ENCODE data around the gene SLC9A3.
A peak's percentile ranks its signal among the peaks of the same experiment; 100 is the strongest.

SLC9A3 gene

GRCh38 chr5:494667-495255 lies 29.5 kb downstream of the SLC9A3 start:
- H3K4me3 ChIP-seq = no peak overlapping the region
- no peak overlapping the region for H3K9ac ChIP-seq
- peaks cover 4 to 27% (median 17%) of the 10 kb centered on the region in 10 experiments; a peak in 18 of 20 replicates for H3K4me1 ChIP-seq
- H3K36me3 ChIP-seq = no peaks in the 10 kb centered on the region
- no peaks in the 10 kb centered on the region for H3K9me3 ChIP-seq (replicated peaks in 1 of 11)
- H3K4me2 ChIP-seq = peak overlapping the region in 4 of 11 experiments; percentile 1 to 30 (median 20); a peak in 1 of 22 replicates
- no peak for TF ChIP-seq Cebpa-rat (IDR thresholded peaks at IDR 0.05)
- H3K27me3 ChIP-seq = peaks cover 14 to 74% (median 32%) of the 10 kb centered on the region in 11 experiments; a peak in 21 of 22 replicates
- peaks cover 0 to 58% (median 0%) of the 10 kb centered on the region in 11 experiments; a peak in 8 of 22 replicates for H4K20me1 ChIP-seq
- no peak overlapping the region for H3K27ac ChIP-seq

- Histone ChIP-seq H3K27ac (no peak overlapping the region), H3K4me2 (peak overlapping the region in 4 of 11 experiments; percentile 10 to 30 (median 26); a peak in 4 of 22 replicates), H3K4me1 (peaks cover 0 to 17% (median 8%) of the 10 kb centered on the region in 10 experiments; a peak in 9 of 20 replicates), H3K9me3 (replicated peaks in 1 of 11) (no peaks in the 10 kb centered on the region), H3K4me3 (no peak overlapping the region), H3K9ac (no peak overlapping the region), H3K27me3 (peaks cover 14 to 72% (median 28%) of the 10 kb centered on the region in 11 experiments; a peak in 21 of 22 replicates), H3K36me3 (no peaks in the 10 kb centered on the region), H4K20me1 (peaks cover 0 to 58% (median 0%) of the 10 kb centered on the region in 11 experiments; a peak in 7 of 22 replicates)
- TF ChIP-seq Cebpa-rat (IDR thresholded peaks at IDR 0.05) = no peak
Observed at GRCh38 chr5:493758-494157, 30.5 kb downstream of the SLC9A3 start.

DNA sequence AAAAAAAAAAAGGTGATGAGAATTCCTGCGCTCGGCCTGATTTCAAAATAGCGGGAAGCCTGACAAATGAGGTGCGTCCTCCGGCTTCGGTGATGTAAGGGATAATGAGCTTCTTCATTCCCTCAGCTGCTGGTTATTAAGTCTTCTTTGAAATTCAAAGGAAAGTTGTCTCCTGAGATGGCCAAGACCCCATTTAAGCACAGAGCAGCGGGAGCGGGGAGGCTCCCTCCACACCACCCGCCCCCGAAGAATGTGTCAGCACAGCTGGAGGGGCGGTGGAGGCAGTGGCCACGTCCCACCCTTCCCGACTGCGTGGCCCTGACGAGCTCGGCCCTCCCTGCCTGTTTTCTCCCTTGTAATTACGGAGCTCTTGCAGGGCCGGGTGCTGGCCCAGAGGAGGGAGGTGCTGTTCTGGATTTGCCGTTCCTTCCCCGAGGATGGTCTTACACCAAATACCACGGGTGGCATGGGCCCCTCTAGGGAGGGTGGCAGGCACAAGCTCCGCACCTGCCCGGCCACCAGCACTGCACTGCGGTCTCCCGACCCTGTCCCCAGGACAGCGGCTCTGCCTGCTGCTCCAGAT lies 31.0 kb downstream of the SLC9A3 start:
- Histone ChIP-seq H3K9ac (no peak overlapping the region), H3K36me3 (no peaks in the 10 kb centered on the region), H3K4me1 (peaks cover 0 to 16% (median 8%) of the 10 kb centered on the region in 10 experiments; a peak in 8 of 20 replicates), H3K4me2 (peak overlapping the region in 2 of 11 experiments; percentile 10 to 21; a peak in 2 of 22 replicates), H3K4me3 (no peak overlapping the region), H4K20me1 (peaks cover 0 to 55% (median 0%) of the 10 kb centered on the region in 11 experiments; a peak in 6 of 22 replicates), H3K27ac (no peak overlapping the region), H3K9me3 (replicated peaks in 1 of 11) (no peaks in the 10 kb centered on the region), H3K27me3 (peaks cover 14 to 66% (median 26%) of the 10 kb centered on the region in 11 experiments; a peak in 21 of 22 replicates)
- TF ChIP-seq Cebpa-rat (IDR thresholded peaks at IDR 0.05) = no peak

GRCh38 chr5:492314-492893 lies 31.8 kb downstream of the SLC9A3 start:
- Histone ChIP-seq H3K27me3 (peaks cover 14 to 61% (median 26%) of the 10 kb centered on the region in 11 experiments; a peak in 21 of 22 replicates), H3K9ac (no peak overlapping the region), H3K4me1 (peaks cover 0 to 16% (median 8%) of the 10 kb centered on the region in 10 experiments; a peak in 8 of 20 replicates), H3K27ac (no peak overlapping the region), H3K9me3 (replicated peaks in 1 of 11) (no peaks in the 10 kb centered on the region), H4K20me1 (peaks cover 0 to 55% (median 0%) of the 10 kb centered on the region in 11 experiments; a peak in 6 of 22 replicates), H3K4me2 (no peak overlapping the region), H3K4me3 (no peak overlapping the region), H3K36me3 (no peaks in the 10 kb centered on the region)
- TF ChIP-seq Cebpa-rat (IDR thresholded peaks at IDR 0.05) = no peak

DNA sequence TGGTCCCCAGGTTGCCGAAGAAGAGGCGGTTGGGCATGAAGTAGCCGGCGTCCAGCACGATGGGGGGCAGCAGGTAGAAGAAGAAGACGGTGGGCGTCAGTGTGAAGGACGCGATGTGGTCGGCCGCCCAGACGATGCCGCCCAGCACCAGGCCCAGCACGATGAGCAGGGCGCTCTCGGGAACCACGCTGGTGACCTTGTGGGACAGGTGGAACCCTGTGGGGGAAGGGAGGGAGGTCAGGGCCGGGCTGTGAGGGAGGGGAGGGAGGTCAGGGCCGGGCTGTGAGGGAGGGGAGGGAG lies 32.4 kb downstream of the SLC9A3 start:
- TF ChIP-seq Cebpa-rat (IDR thresholded peaks at IDR 0.05) = no peak
- Histone ChIP-seq H3K4me1 (peaks cover 0 to 16% (median 8%) of the 10 kb centered on the region in 10 experiments; a peak in 8 of 20 replicates), H3K4me3 (no peak overlapping the region), H3K4me2 (no peak overlapping the region), H4K20me1 (peaks cover 0 to 51% (median 0%) of the 10 kb centered on the region in 11 experiments; a peak in 6 of 22 replicates), H3K36me3 (no peaks in the 10 kb centered on the region), H3K9ac (no peak overlapping the region), H3K9me3 (replicated peaks in 1 of 11) (no peaks in the 10 kb centered on the region), H3K27me3 (peaks cover 14 to 55% (median 26%) of the 10 kb centered on the region in 11 experiments; a peak in 21 of 22 replicates), H3K27ac (no peak overlapping the region)

GRCh38 chr5:491119-491855 lies 33.0 kb downstream of the SLC9A3 start:
- no peak overlapping the region for H3K4me2 ChIP-seq
- no peak overlapping the region for H3K27ac ChIP-seq
- no peak for TF ChIP-seq Cebpa-rat (IDR thresholded peaks at IDR 0.05)
- no peak overlapping the region for H3K9ac ChIP-seq
- no peaks in the 10 kb centered on the region for H3K36me3 ChIP-seq
- peaks cover 14 to 51% (median 26%) of the 10 kb centered on the region in 11 experiments; a peak in 21 of 22 replicates for H3K27me3 ChIP-seq
- peaks cover 0 to 46% (median 0%) of the 10 kb centered on the region in 11 experiments; a peak in 6 of 22 replicates for H4K20me1 ChIP-seq
- H3K4me3 ChIP-seq = no peak overlapping the region
- H3K4me1 ChIP-seq = peaks cover 3 to 19% (median 12%) of the 10 kb centered on the region in 10 experiments; a peak in 19 of 20 replicates
- H3K9me3 ChIP-seq (replicated peaks in 1 of 11) = no peaks in the 10 kb centered on the region

DNA sequence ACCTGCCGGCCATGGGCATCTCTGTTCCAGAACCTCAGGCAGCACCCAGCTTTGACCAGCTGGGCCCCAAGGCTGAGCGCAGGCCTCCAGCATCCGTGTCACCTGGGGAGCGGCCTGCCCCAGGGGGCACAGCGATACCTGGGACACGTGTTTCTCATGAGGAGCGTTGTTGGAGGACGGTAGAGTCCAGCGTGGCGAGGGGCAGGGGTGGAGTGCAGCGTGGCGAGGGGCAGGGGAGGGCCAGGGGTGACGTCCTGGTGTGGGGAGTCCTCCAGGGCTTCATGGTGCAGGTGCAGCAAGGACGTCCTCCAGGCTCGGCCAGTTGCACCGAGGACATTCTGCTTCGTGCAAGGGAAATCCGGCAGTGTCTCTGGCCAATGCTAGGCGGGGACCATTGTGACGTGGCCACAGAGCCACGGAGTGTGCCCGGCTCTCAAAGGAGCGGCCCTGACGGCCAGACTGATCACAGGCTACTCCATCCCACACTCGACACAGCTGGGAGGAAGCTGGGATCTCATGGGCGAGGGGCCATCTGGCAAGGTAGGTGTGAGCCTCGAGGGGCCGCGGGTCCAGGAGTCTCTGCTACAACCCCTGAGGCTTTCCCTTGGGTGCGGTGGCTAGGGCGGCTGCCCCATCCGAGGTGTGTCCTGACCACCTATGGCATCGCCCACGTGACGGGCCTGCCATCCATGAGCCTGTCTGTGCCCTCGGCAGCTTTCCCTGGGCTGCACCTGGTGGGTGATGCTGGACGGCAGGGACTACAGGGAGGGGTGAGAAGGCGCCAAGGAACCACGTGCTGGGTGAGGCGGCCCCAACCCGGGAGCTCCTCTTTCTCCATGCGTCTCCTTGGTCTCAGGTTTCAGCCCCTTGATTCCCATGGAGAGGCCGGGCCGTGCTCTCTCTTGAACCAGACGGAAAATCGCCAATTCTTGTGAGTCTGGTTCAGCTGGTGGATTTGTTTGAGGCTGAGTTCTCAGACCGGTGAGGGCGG lies 33.8 kb downstream of the SLC9A3 start:
- Histone ChIP-seq H4K20me1 (peaks cover 0 to 46% (median 3%) of the 10 kb centered on the region in 11 experiments; a peak in 7 of 22 replicates), H3K9me3 (replicated peaks in 1 of 11) (no peaks in the 10 kb centered on the region), H3K4me2 (no peak overlapping the region), H3K9ac (no peak overlapping the region), H3K36me3 (no peaks in the 10 kb centered on the region), H3K4me3 (no peak overlapping the region), H3K4me1 (peaks cover 11 to 27% (median 20%) of the 10 kb centered on the region in 10 experiments), H3K27me3 (peaks cover 14 to 51% (median 26%) of the 10 kb centered on the region in 11 experiments; a peak in 21 of 22 replicates), H3K27ac (no peak overlapping the region)
- no peak for TF ChIP-seq Cebpa-rat (IDR thresholded peaks at IDR 0.05)

DNA sequence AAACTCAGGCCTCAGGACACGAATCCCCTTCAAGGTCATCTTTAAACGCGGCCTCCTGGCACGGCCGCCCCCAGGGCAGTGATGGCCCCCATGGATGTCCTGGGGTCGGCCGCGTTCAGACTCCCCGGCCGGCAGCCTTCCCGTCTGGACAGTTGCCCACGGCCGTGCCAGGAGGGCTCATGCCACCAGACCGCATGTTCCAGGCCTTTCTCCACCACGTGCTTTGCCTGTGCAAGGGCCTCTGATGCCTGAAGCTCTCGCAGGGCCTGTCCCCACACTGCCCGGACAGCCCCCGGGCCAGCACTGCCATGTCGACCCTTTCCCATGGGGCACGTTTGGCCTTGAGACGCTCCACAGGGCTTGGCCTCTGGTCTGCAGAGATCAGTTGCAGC lies 34.6 kb downstream of the SLC9A3 start:
- no peaks in the 10 kb centered on the region for H3K36me3 ChIP-seq
- H3K9ac ChIP-seq = no peak overlapping the region
- H3K27ac ChIP-seq = no peak overlapping the region
- H3K9me3 ChIP-seq (replicated peaks in 1 of 11) = no peaks in the 10 kb centered on the region
- peaks cover 14 to 55% (median 24%) of the 10 kb centered on the region in 11 experiments; a peak in 21 of 22 replicates for H3K27me3 ChIP-seq
- no peak overlapping the region for H3K4me3 ChIP-seq
- H4K20me1 ChIP-seq = peaks cover 0 to 50% (median 4%) of the 10 kb centered on the region in 11 experiments; a peak in 8 of 22 replicates
- H3K4me2 ChIP-seq = no peak overlapping the region
- peaks cover 19 to 35% (median 27%) of the 10 kb centered on the region in 10 experiments for H3K4me1 ChIP-seq
- no peak for TF ChIP-seq Cebpa-rat (IDR thresholded peaks at IDR 0.05)
